Progenitor cell of endocrine pancreas (in vitro differentiated cells): Measurements from ENCODE around the gene NCF4. TPM values are rescaled to one million over a fixed set of nuclear protein-coding genes. Genes with fewer than 3 reads are reported as not detected.

Experiments used
- DNase-seq: peaks from one replicate; pipeline ENCODE4 v3.0.0; 2021; ENCODE audit warnings: low spot score; ENCODE audit not compliant: unreplicated experiment
- H3K27ac Mint-ChIP-seq: 2 replicates; pipeline ENCODE4 v1.8.0; 2021; ENCODE audit warnings: mild to moderate bottlenecking, moderate library complexity, mixed read lengths
- H3K27me3 Mint-ChIP-seq: 2 replicates; pipeline ENCODE4 v1.8.0; 2021; ENCODE audit warnings: mixed read lengths
- H3K36me3 Mint-ChIP-seq: 2 replicates; pipeline ENCODE4 v1.8.0; 2022; ENCODE audit warnings: mixed read lengths; ENCODE audit not compliant: insufficient read depth
- H3K4me1 Mint-ChIP-seq: 2 replicates; pipeline ENCODE4 v1.8.0; 2021; ENCODE audit warnings: low read depth, mixed read lengths
- H3K4me3 Mint-ChIP-seq: 2 replicates; pipeline ENCODE4 v1.8.0; 2021; ENCODE audit warnings: low read depth, mild to moderate bottlenecking, moderate library complexity, mixed read lengths
- H3K9me3 Mint-ChIP-seq: 2 replicates; pipeline ENCODE4 v1.8.0; 2021; ENCODE audit warnings: low read depth, mixed read lengths
- total RNA-seq: library from RNA; stranded (reverse); gene quantifications from 2 replicates; pipeline ENCODE4 v1.2.1, GENCODE V29; 2021
- TF ChIP-seq, protein P1 (sequence below): fragments of 200-600 bp; sonication (generic); IDR thresholded peaks from one replicate; pipeline ENCODE4 v1.5.0; 2021; ENCODE audit warnings: antibody characterized with exemption, mild to moderate bottlenecking; ENCODE audit not compliant: unreplicated experiment

NCF4 gene
- total RNA-seq, 1 donor from 2014 or later = not detected

DNA sequence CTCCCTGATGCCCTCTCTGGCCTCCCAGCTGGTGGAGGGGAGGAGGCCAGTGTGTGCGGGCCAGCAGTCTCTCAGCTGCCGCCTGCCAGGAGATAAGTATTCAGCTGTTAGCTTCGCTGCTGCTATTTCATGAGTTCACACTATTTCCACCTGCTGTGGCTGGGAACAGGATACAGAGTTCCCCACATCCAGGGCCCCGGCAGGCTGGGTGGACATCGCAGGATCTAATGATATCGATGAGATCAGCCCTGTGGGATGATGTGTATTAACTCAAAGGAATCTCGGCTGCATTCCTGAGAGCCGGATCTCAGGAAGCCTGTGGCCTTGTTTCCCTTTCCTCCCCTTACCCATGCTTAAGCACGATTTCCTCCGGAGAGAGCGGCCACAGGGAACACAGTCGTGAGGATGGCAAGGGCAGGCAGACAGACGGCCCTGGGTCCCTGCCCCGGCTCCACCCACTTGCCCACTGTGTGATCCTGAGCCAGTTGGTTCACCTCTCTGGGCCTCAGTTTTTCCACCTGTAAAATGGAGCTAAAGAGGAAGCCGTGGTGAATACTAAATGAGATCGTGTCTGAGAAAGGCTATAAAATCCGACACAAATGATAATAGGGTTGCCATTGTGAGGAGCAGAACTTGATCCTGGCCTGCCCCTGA is 37.5 kb upstream of the NCF4 start:
- Mint-ChIP-seq H3K36me3 (no peaks in the 10 kb centered on the region), H3K4me1 (no peaks in the 10 kb centered on the region), H3K27me3 (peaks cover 48% of the 10 kb centered on the region), H3K4me3 (no peak overlapping the region), H3K9me3 (no peaks in the 10 kb centered on the region), H3K27ac (no peak overlapping the region)
- TF ChIP-seq, protein P1, sequence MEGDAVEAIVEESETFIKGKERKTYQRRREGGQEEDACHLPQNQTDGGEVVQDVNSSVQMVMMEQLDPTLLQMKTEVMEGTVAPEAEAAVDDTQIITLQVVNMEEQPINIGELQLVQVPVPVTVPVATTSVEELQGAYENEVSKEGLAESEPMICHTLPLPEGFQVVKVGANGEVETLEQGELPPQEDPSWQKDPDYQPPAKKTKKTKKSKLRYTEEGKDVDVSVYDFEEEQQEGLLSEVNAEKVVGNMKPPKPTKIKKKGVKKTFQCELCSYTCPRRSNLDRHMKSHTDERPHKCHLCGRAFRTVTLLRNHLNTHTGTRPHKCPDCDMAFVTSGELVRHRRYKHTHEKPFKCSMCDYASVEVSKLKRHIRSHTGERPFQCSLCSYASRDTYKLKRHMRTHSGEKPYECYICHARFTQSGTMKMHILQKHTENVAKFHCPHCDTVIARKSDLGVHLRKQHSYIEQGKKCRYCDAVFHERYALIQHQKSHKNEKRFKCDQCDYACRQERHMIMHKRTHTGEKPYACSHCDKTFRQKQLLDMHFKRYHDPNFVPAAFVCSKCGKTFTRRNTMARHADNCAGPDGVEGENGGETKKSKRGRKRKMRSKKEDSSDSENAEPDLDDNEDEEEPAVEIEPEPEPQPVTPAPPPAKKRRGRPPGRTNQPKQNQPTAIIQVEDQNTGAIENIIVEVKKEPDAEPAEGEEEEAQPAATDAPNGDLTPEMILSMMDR = no peak
- DNase-seq = no peak

DNA sequence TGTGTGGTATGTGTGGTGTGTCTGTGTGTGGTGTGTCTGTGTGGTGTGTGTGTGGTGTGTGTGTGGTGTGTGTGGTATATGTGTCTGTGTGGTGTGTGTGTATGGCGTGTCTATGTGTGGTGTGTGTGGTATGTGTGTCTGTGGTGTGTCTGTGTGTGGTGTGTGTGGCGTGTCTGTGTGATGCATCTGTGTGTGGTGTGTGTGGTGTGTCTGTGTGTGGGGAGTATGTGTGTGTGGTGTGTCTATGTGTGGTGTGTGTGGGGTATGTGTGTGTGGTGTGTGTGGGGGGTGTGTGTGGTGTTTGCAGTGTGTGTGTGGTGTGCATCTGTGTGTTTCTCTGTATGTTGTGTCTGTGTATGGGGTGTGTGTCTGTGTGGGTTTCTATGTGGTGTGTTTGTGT is 36.2 kb upstream of the NCF4 start:
- Mint-ChIP-seq H3K9me3 (no peaks in the 10 kb centered on the region), H3K36me3 (no peaks in the 10 kb centered on the region), H3K4me1 (no peaks in the 10 kb centered on the region), H3K27ac (no peak overlapping the region), H3K4me3 (no peak overlapping the region), H3K27me3 (peaks cover 39% of the 10 kb centered on the region)
- DNase-seq = no peak
- TF ChIP-seq, protein P1 = no peak

DNA sequence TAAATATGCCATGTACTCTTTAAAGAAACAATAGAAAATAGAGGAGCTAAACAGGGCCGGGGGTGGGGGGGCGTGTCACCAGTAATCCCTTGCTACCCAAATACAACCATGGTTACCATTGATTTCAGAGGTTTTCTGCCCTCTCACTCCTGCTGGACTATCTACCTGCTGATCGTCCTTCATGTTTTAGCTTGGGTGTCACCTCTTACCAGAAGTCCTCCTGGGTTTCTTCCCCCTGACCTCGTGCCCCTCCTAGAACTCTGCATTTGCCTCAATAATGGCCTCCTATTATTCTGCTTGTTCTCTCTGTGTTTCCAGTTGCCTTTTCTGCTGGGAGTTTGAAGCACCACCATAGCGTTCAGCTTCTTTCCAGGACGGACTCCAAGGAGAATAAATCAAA is 34.5 kb upstream of the NCF4 start:
- Mint-ChIP-seq H3K27ac (no peak overlapping the region), H3K9me3 (no peaks in the 10 kb centered on the region), H3K4me1 (peaks cover 2% of the 10 kb centered on the region), H3K27me3 (peaks cover 26% of the 10 kb centered on the region), H3K36me3 (no peaks in the 10 kb centered on the region), H3K4me3 (no peak overlapping the region)
- DNase-seq = no peak
- TF ChIP-seq, protein P1 = no peak

DNA sequence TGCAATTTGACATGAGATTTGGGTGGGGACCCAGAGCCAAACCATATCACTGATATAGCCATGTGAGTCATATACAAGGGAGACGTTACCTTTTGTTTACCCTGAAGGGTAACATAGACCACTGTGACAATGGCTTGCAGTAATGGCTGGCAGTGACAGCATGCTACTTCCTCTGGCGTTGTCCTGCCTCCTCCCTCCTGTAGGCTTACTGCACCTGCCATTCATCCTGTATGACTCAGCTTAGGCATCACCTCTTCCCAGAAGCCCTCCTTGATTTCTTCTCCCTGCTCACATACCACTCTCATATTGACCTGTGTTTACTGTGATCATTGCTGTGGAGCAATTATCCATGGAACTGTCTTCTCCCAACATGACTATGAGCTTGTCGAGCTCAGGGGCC is 32.0 kb upstream of the NCF4 start:
- no peaks in the 10 kb centered on the region for H3K36me3 Mint-ChIP-seq
- H3K27ac Mint-ChIP-seq = no peak overlapping the region
- no peaks in the 10 kb centered on the region for H3K9me3 Mint-ChIP-seq
- no peak overlapping the region for H3K4me3 Mint-ChIP-seq
- TF ChIP-seq, protein P1 = no peak
- peaks cover 2% of the 10 kb centered on the region for H3K4me1 Mint-ChIP-seq
- peaks cover 30% of the 10 kb centered on the region for H3K27me3 Mint-ChIP-seq
- DNase-seq = no peak

DNA sequence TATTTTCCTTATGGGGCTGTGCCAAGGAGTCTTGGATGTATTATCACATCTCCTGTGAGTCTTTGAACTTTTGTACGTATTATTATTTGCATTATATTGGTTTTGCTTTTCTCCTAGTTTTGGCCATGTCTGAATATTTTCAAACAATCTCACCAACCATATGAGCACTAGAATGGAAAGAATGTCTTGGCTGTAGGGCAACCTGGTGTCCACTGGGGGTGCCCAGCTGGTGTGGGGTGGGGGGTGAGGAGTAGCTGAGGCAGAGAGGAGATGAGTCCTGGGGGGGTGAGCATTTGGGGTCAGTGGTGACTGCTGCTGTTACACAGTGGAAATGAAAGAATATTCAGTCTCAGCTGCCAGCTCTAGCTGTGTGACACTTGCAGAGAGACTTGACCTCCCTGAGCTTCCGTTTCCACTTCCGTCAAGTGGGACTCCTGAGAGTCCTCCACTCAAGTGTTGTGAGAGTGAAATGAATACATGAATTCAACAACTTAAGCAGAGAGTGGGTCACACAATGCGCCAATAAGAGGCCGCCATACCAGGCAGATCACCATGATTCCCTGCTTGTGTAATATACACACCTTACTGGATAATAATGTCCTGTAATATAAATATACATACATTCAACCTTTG is 31.3 kb upstream of the NCF4 start:
- H3K36me3 Mint-ChIP-seq = no peaks in the 10 kb centered on the region
- peaks cover 2% of the 10 kb centered on the region for H3K4me1 Mint-ChIP-seq
- H3K27me3 Mint-ChIP-seq = peaks cover 29% of the 10 kb centered on the region
- DNase-seq = no peak
- no peaks in the 10 kb centered on the region for H3K9me3 Mint-ChIP-seq
- no peak overlapping the region for H3K4me3 Mint-ChIP-seq
- TF ChIP-seq, protein P1 = no peak
- no peak overlapping the region for H3K27ac Mint-ChIP-seq
